Cardiac fibroblast (primary cell): ENCODE results near the gene DRD2.

ENCODE experiments used
- DNase-seq, 2 donors: peaks; one replicate each; pipeline versions ENCODE4 v3.0.0 to v3.0.0-alpha.2; 2010; ENCODE audit warnings: low read depth in 2 of 2
- H3K4me3 ChIP-seq, 2 donors: replicated peaks in 1 of 2; 1 replicate in 1 of 2; 2 replicates in 1 of 2; pipeline ENCODE4 v1.5.1; 2011; ENCODE audit warnings: low read depth in 2 of 2, low read length in 2 of 2, mild to moderate bottlenecking in 2 of 2, moderate library complexity in 1 of 2
- CTCF ChIP-seq: IDR thresholded peaks from one replicate; pipeline ENCODE4 v1.5.1; 2011; ENCODE audit warnings: low read depth, mild to moderate bottlenecking, low read length, inconsistent platforms

DRD2 gene

GRCh38 chr11:113514856-113515255 is 39.7 kb upstream of the DRD2 start:
- no peak for TF ChIP-seq CTCF
- no peak for DNase-seq
- no peak overlapping the region for H3K4me3 ChIP-seq

- H3K4me3 ChIP-seq = no peak overlapping the region
- TF ChIP-seq CTCF = no peak
- DNase-seq = no peak
Observed at GRCh38 chr11:113507341-113507740, 32.1 kb upstream of the DRD2 start.

- no peak for TF ChIP-seq CTCF
- no peak overlapping the region for H3K4me3 ChIP-seq
- peak in 1 of 2 donors; percentile 5 for DNase-seq
Observed at GRCh38 chr11:113506893-113507292, 31.7 kb upstream of the DRD2 start.

- H3K4me3 ChIP-seq = no peak overlapping the region
- no peak for DNase-seq
- TF ChIP-seq CTCF = no peak
Observed at GRCh38 chr11:113506461-113506860, 31.3 kb upstream of the DRD2 start.

GRCh38 chr11:113505541-113506375 is 30.6 kb upstream of the DRD2 start:
- no peak for TF ChIP-seq CTCF
- no peak overlapping the region for H3K4me3 ChIP-seq
- DNase-seq = peak; percentile 83 to 88

- TF ChIP-seq CTCF = no peak
- DNase-seq = peak in 1 of 2 donors; percentile 8
- H3K4me3 ChIP-seq = no peak overlapping the region
Observed at GRCh38 chr11:113505046-113505445, 29.8 kb upstream of the DRD2 start.
